GM21515 (cell line): ENCODE data around the gene BPI.
"Not testable (repeated sequence)": the region's sequence is repeated elsewhere in the genome, so short reads cannot be mapped to it uniquely, and the experiment has no call there.

Experiments
- ATAC-seq: cut with Tn5 transposase; IDR thresholded peaks from one replicate; pipeline ENCODE4 v1.9.1; 2021; ENCODE audit not compliant: unreplicated experiment

Gene BPI

GRCh38 chr20:38303908-38304379, at the start of gene BPI:
TSS of gene BPI (plus strand) at chr20:38304156. CDS start at chr20:38304224, 68 bp downstream.
- no peak for ATAC-seq

- ATAC-seq = not testable (repeated sequence)
Measured at GRCh38 chr20:38254621-38255020, 49.3 kb upstream of the BPI start.

GRCh38 chr20:38255393-38255792, 48.6 kb upstream of the BPI start:
- no peak for ATAC-seq

GRCh38 chr20:38256021-38256420, 47.9 kb upstream of the BPI start:
- no peak for ATAC-seq

- ATAC-seq = no peak
Measured at GRCh38 chr20:38256966-38257365, 47.0 kb upstream of the BPI start.

- no peak for ATAC-seq
Measured at GRCh38 chr20:38258545-38259215, 45.3 kb upstream of the BPI start.

- ATAC-seq = no peak
Measured at GRCh38 chr20:38260025-38260377, 44.0 kb upstream of the BPI start.

GRCh38 chr20:38260378-38261053, 43.4 kb upstream of the BPI start, which contains the start of gene KIAA1755:
TSS of gene KIAA1755 (minus strand) at chr20:38260735. CDS start at chr20:38260500, 235 bp downstream.
- no peak for ATAC-seq

GRCh38 chr20:38261054-38261390, 42.9 kb upstream of the BPI start:
- no peak for ATAC-seq

GRCh38 chr20:38262931-38263330, 41.0 kb upstream of the BPI start:
- no peak for ATAC-seq

GRCh38 chr20:38266426-38266825, 37.5 kb upstream of the BPI start:
- ATAC-seq = no peak

- ATAC-seq = no peak
Measured at GRCh38 chr20:38267296-38267695, 36.7 kb upstream of the BPI start.

- ATAC-seq = no peak
Measured at GRCh38 chr20:38267901-38268514, 35.9 kb upstream of the BPI start.

GRCh38 chr20:38269040-38269439, 34.9 kb upstream of the BPI start:
- no peak for ATAC-seq

- no peak for ATAC-seq
Measured at GRCh38 chr20:38269715-38270114, 34.2 kb upstream of the BPI start.

GRCh38 chr20:38270869-38271605, 32.9 kb upstream of the BPI start:
- no peak for ATAC-seq

- ATAC-seq = no peak
Measured at GRCh38 chr20:38271608-38272120, 32.3 kb upstream of the BPI start.

GRCh38 chr20:38272398-38272797, 31.6 kb upstream of the BPI start:
- ATAC-seq = no peak

GRCh38 chr20:38272961-38273360, 31.0 kb upstream of the BPI start:
- ATAC-seq = no peak

GRCh38 chr20:38275815-38276550, 28.0 kb upstream of the BPI start:
- ATAC-seq = no peak

- no peak for ATAC-seq
Measured at GRCh38 chr20:38277285-38277684, 26.7 kb upstream of the BPI start.
